Breast epithelium (tissue), 4 donors: ENCODE data around the gene NOD1. TPM values are rescaled to one million over a fixed set of nuclear protein-coding genes. Genes with fewer than 3 reads are reported as not detected.

Experiments
- DNase-seq, 2 donors: peaks; one replicate each; pipeline ENCODE4 v3.0.0-alpha.2; 2019; ENCODE audit warnings: low spot score in 2 of 2
- H3K27ac ChIP-seq, 2 donors: fragments of 200-600 bp; sonication (generic) in 1 of 2; one replicate each; pipeline ENCODE4 v1.5.1; 2016 to 2019; ENCODE audit warnings: mild to moderate bottlenecking in 1 of 2
- H3K27me3 ChIP-seq, 2 donors: fragments of 200-600 bp; sonication (generic) in 1 of 2; one replicate each; pipeline versions ENCODE4 v1.5.1 to v1.6.0; 2017 to 2019; ENCODE audit warnings: control low read depth in 1 of 2, mild to moderate bottlenecking in 1 of 2
- H3K36me3 ChIP-seq: fragments of 200-600 bp; one replicate; pipeline ENCODE4 v1.5.1; 2019
- H3K4me1 ChIP-seq, 2 donors: fragments of 200-600 bp; sonication (generic); one replicate each; pipeline ENCODE4 v1.5.1; 2016 to 2019; ENCODE audit warnings: control low read depth in 1 of 2
- H3K4me3 ChIP-seq, 3 donors: fragments of 200-600 bp; sonication (generic); 1 replicate in 2 of 3; 2 replicates in 1 of 3; pipeline ENCODE4 v1.5.1; 2016 to 2019; ENCODE audit warnings: mild to moderate bottlenecking in 3 of 3, moderate library complexity in 2 of 3
- H3K9me3 ChIP-seq, 2 donors: fragments of 200-600 bp; sonication (generic) in 1 of 2; one replicate each; pipeline ENCODE4 v1.5.1; 2016 to 2019; ENCODE audit warnings: control low read depth in 1 of 2
- CTCF ChIP-seq, 3 donors: fragments of 450-650 bp; IDR thresholded peaks; one replicate each; pipeline ENCODE4 v1.5.1; 2016 to 2017; ENCODE audit warnings: antibody characterized with exemption in 3 of 3, mild to moderate bottlenecking in 3 of 3, moderate library complexity in 3 of 3
- POLR2A ChIP-seq: fragments of 450-650 bp; IDR thresholded peaks from one replicate; pipeline ENCODE4 v1.6.1; 2016; ENCODE audit warnings: antibody characterized with exemption, mild to moderate bottlenecking, moderate library complexity
- POLR2AphosphoS5 ChIP-seq, 3 donors: sonication (generic); formaldehyde crosslinking; IDR thresholded peaks; one replicate each; pipeline ENCODE4 v1.6.1; 2017; ENCODE audit warnings: antibody characterized with exemption in 3 of 3
- intact Hi-C: fragments of 100-400 bp; cut with DNase I; formaldehyde crosslinking; loops from one replicate; pipeline ENCODE4 v1.15.1; 2023; ENCODE audit warnings: low total_unique reads
- total RNA-seq, 3 donors: library from RNA; depleted of rRNA; stranded (reverse); fragments of >200 nt; gene quantifications; one replicate each; pipeline ENCODE4 v1.1.0, GENCODE V29; 2016

Gene NOD1
- total RNA-seq, 3 donors from 2014 or later = 11.2 to 34.4 (median 21.4) TPM

GRCh38 chr7:30411897-30412296, 66.7 kb downstream of the NOD1 start:
- TF ChIP-seq POLR2AphosphoS5 (IDR thresholded peaks at IDR 0.05) (no peak), POLR2A (no peak), CTCF (IDR thresholded peaks at IDR 0.05) (no peak)
- DNase-seq = no peak
- no peak overlapping the region for H3K4me3 ChIP-seq
- H3K27me3 ChIP-seq = no peaks in the 10 kb centered on the region
- H3K9me3 ChIP-seq = no peaks in the 10 kb centered on the region
- no peaks in the 10 kb centered on the region for H3K4me1 ChIP-seq
- H3K27ac ChIP-seq = no peak overlapping the region
- intact Hi-C loops = loop anchor here (10.0 kb wide), 1 partner anchor 137 kb away; no protein-coding TSS in a partner anchor
- no peaks in the 10 kb centered on the region for H3K36me3 ChIP-seq

- no peak overlapping the region for H3K27ac ChIP-seq
- H3K36me3 ChIP-seq = no peaks in the 10 kb centered on the region
- TF ChIP-seq CTCF (IDR thresholded peaks at IDR 0.05) (no peak), POLR2AphosphoS5 (IDR thresholded peaks at IDR 0.05) (no peak), POLR2A (no peak)
- no peaks in the 10 kb centered on the region for H3K9me3 ChIP-seq
- intact Hi-C loops = loop anchor here (10.0 kb wide), 1 partner anchor 136 kb away; no protein-coding TSS in a partner anchor
- H3K4me3 ChIP-seq = no peak overlapping the region
- DNase-seq = no peak
- no peaks in the 10 kb centered on the region for H3K4me1 ChIP-seq
- no peaks in the 10 kb centered on the region for H3K27me3 ChIP-seq
Observed at GRCh38 chr7:30411173-30411572, 67.4 kb downstream of the NOD1 start.

- Histone ChIP-seq H3K36me3 (no peaks in the 10 kb centered on the region), H3K4me3 (no peak overlapping the region), H3K4me1 (no peaks in the 10 kb centered on the region), H3K27me3 (no peaks in the 10 kb centered on the region), H3K27ac (peak overlapping the region; percentile 31 to 49), H3K9me3 (no peaks in the 10 kb centered on the region)
- intact Hi-C loops = no loop called here
- no peak for TF ChIP-seq POLR2AphosphoS5 (IDR thresholded peaks at IDR 0.05)
- no peak for TF ChIP-seq POLR2A
- no peak for TF ChIP-seq CTCF (IDR thresholded peaks at IDR 0.05)
- peak in 1 of 2 donors; percentile 77 for DNase-seq
Observed at GRCh38 chr7:30406664-30407425, 71.7 kb downstream of the NOD1 start.

- Histone ChIP-seq H3K27ac (no peak overlapping the region), H3K4me1 (no peaks in the 10 kb centered on the region), H3K9me3 (no peaks in the 10 kb centered on the region), H3K4me3 (no peak overlapping the region), H3K36me3 (no peaks in the 10 kb centered on the region), H3K27me3 (no peaks in the 10 kb centered on the region)
- TF ChIP-seq CTCF (IDR thresholded peaks at IDR 0.05) (no peak), POLR2AphosphoS5 (IDR thresholded peaks at IDR 0.05) (no peak), POLR2A (no peak)
- intact Hi-C loops = no loop called here
- no peak for DNase-seq
Observed at GRCh38 chr7:30405179-30405578, 73.4 kb downstream of the NOD1 start.

GRCh38 chr7:30403477-30403876, 75.1 kb downstream of the NOD1 start:
- no peaks in the 10 kb centered on the region for H3K4me1 ChIP-seq
- no peaks in the 10 kb centered on the region for H3K36me3 ChIP-seq
- no peak overlapping the region for H3K4me3 ChIP-seq
- peak in 2 of 3 donors; percentile 21 to 39 for TF ChIP-seq POLR2AphosphoS5 (IDR thresholded peaks at IDR 0.05)
- TF ChIP-seq POLR2A = no peak
- no peak overlapping the region for H3K27ac ChIP-seq
- intact Hi-C loops = no loop called here
- no peaks in the 10 kb centered on the region for H3K9me3 ChIP-seq
- H3K27me3 ChIP-seq = no peaks in the 10 kb centered on the region
- DNase-seq = peak; percentile 74 to 85
